Measurements from ENCODE around the gene RAB43.

DNA sequence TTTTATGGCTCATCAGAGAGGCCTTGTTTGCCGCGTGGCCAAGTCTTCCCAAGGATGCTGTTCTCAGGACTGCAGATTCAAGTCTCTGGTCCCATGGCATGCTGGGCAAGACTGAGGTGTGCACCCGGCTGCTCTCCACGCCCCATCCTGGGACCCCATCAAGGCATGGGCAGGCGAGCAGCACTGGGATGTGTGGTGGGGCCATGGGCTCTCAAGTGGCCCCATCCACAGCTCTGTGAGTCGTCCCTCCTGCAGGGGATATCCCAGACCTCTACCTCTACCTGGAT, 74.1 kb downstream of the RAB43 start:
- TF ChIP-seq CBX8 (IDR thresholded peaks at IDR 0.05) (no peak), HMGXB4 (CRISPR knock-in tag; IDR thresholded peaks at IDR 0.05; ENCODE audit: borderline replicate concordance) (no peak)
- TF ChIP-seq, protein P1, sequence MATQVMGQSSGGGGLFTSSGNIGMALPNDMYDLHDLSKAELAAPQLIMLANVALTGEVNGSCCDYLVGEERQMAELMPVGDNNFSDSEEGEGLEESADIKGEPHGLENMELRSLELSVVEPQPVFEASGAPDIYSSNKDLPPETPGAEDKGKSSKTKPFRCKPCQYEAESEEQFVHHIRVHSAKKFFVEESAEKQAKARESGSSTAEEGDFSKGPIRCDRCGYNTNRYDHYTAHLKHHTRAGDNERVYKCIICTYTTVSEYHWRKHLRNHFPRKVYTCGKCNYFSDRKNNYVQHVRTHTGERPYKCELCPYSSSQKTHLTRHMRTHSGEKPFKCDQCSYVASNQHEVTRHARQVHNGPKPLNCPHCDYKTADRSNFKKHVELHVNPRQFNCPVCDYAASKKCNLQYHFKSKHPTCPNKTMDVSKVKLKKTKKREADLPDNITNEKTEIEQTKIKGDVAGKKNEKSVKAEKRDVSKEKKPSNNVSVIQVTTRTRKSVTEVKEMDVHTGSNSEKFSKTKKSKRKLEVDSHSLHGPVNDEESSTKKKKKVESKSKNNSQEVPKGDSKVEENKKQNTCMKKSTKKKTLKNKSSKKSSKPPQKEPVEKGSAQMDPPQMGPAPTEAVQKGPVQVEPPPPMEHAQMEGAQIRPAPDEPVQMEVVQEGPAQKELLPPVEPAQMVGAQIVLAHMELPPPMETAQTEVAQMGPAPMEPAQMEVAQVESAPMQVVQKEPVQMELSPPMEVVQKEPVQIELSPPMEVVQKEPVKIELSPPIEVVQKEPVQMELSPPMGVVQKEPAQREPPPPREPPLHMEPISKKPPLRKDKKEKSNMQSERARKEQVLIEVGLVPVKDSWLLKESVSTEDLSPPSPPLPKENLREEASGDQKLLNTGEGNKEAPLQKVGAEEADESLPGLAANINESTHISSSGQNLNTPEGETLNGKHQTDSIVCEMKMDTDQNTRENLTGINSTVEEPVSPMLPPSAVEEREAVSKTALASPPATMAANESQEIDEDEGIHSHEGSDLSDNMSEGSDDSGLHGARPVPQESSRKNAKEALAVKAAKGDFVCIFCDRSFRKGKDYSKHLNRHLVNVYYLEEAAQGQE (IDR thresholded peaks at IDR 0.05): no peak
- TF ChIP-seq, protein P2, sequence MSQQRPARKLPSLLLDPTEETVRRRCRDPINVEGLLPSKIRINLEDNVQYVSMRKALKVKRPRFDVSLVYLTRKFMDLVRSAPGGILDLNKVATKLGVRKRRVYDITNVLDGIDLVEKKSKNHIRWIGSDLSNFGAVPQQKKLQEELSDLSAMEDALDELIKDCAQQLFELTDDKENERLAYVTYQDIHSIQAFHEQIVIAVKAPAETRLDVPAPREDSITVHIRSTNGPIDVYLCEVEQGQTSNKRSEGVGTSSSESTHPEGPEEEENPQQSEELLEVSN (IDR thresholded peaks at IDR 0.05; ENCODE audit: borderline replicate concordance, low read depth): no peak
- TF ChIP-seq, protein P3, sequence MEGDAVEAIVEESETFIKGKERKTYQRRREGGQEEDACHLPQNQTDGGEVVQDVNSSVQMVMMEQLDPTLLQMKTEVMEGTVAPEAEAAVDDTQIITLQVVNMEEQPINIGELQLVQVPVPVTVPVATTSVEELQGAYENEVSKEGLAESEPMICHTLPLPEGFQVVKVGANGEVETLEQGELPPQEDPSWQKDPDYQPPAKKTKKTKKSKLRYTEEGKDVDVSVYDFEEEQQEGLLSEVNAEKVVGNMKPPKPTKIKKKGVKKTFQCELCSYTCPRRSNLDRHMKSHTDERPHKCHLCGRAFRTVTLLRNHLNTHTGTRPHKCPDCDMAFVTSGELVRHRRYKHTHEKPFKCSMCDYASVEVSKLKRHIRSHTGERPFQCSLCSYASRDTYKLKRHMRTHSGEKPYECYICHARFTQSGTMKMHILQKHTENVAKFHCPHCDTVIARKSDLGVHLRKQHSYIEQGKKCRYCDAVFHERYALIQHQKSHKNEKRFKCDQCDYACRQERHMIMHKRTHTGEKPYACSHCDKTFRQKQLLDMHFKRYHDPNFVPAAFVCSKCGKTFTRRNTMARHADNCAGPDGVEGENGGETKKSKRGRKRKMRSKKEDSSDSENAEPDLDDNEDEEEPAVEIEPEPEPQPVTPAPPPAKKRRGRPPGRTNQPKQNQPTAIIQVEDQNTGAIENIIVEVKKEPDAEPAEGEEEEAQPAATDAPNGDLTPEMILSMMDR (IDR thresholded peaks at IDR 0.05): no peak
